Thyroid gland (tissue), 4 donors: ENCODE data around the gene MACROD1.

Experiments
- POLR2A ChIP-seq, 2 donors: fragments of 450-650 bp; IDR thresholded peaks; one replicate each; pipeline ENCODE4 v1.6.1; 2017; ENCODE audit warnings: antibody characterized with exemption in 2 of 2, mild to moderate bottlenecking in 2 of 2, moderate library complexity in 1 of 2
- TF ChIP-seq, protein P1 (sequence below), 6 experiments: fragments of 200-600 bp in 3 of 6; fragments of 450-650 bp in 3 of 6; sonication (generic) in 3 of 6; IDR thresholded peaks; one replicate each; pipeline ENCODE4 v1.5.1; 2016 to 2019; ENCODE audit warnings: antibody characterized with exemption in 6 of 6, mild to moderate bottlenecking in 2 of 6, inconsistent platforms in 1 of 6, moderate library complexity in 1 of 6

GRCh38 chr11:63999349-64000025 lies 166.4 kb downstream of the MACROD1 start:
- TF ChIP-seq, protein P1, sequence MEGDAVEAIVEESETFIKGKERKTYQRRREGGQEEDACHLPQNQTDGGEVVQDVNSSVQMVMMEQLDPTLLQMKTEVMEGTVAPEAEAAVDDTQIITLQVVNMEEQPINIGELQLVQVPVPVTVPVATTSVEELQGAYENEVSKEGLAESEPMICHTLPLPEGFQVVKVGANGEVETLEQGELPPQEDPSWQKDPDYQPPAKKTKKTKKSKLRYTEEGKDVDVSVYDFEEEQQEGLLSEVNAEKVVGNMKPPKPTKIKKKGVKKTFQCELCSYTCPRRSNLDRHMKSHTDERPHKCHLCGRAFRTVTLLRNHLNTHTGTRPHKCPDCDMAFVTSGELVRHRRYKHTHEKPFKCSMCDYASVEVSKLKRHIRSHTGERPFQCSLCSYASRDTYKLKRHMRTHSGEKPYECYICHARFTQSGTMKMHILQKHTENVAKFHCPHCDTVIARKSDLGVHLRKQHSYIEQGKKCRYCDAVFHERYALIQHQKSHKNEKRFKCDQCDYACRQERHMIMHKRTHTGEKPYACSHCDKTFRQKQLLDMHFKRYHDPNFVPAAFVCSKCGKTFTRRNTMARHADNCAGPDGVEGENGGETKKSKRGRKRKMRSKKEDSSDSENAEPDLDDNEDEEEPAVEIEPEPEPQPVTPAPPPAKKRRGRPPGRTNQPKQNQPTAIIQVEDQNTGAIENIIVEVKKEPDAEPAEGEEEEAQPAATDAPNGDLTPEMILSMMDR (IDR thresholded peaks at IDR 0.05) = peak in 1 of 6 experiments; percentile 9
- TF ChIP-seq POLR2A (IDR thresholded peaks at IDR 0.05) = peak in 1 of 2 donors; percentile 14
